ENCODE data around the gene INS.

Gene INS

DNA sequence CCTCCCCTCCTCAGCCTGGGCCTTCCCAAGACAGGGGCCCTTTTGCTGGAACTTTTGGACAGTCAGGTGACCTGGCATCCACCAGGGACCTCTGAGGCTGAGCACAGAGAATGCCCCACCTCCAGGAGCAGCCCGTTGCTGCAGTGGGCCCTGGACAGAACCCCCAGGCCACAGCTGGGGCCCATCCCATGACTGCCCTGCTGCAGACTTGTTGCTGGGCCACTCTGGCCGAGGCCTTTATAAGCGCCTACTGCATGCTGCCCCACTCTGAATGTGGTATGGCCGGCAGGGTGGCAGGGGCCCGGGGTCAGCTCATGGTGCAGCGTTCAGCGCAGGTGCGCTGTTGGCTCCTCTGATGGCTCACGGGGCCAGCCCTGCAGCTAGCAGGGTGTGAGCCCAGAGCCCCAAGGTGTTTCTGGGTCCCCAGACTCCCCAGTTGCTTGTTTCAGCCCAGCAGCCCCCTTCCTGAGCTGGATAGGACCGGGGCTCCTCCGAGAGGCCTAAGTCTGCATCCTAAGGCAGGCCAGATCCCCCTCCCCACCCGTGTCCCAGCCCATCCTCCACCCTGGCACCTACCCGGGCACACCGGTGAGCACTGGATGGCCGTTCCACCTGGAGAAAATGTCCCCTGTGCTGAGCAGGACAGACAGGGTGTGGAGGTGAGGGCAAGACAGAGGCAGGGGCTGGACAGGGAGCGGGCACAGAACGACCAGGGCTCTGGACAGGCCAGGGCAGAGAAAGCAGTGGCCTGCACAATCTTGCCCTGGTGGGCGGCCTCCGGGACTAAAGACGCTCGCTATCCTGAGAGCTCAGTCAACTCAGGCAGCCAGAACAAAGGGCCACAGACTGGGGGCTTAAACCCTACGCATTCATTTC lies 38.7 kb upstream of the INS start:
- DNase-seq (no peak), ATAC-seq (ENCODE audit: insufficient read depth, low read depth) (no peak)
- H3K9me3 ChIP-seq (ENCODE audit: insufficient read depth, low read length, severe bottlenecking) = no peaks in the 10 kb centered on the region
- H3K9ac ChIP-seq (ENCODE audit: low read depth, low read length) = no peak overlapping the region
- no peak overlapping the region for H3K4me2 ChIP-seq (ENCODE audit: insufficient read depth, low read length)
- no peak overlapping the region for H2AFZ ChIP-seq (ENCODE audit: low read depth, low read length)
- H3K4me1 ChIP-seq (ENCODE audit: insufficient read depth, low read length) = no peaks in the 10 kb centered on the region
- TF ChIP-seq, protein P1, sequence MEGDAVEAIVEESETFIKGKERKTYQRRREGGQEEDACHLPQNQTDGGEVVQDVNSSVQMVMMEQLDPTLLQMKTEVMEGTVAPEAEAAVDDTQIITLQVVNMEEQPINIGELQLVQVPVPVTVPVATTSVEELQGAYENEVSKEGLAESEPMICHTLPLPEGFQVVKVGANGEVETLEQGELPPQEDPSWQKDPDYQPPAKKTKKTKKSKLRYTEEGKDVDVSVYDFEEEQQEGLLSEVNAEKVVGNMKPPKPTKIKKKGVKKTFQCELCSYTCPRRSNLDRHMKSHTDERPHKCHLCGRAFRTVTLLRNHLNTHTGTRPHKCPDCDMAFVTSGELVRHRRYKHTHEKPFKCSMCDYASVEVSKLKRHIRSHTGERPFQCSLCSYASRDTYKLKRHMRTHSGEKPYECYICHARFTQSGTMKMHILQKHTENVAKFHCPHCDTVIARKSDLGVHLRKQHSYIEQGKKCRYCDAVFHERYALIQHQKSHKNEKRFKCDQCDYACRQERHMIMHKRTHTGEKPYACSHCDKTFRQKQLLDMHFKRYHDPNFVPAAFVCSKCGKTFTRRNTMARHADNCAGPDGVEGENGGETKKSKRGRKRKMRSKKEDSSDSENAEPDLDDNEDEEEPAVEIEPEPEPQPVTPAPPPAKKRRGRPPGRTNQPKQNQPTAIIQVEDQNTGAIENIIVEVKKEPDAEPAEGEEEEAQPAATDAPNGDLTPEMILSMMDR (IDR thresholded peaks at IDR 0.05; ENCODE audit: borderline replicate concordance, extremely low read depth, low read length, poor library complexity, severe bottlenecking) = no peak
- no peak for TF ChIP-seq EZH2 (IDR thresholded peaks at IDR 0.05; ENCODE audit: borderline replicate concordance, low read depth, low read length, severe bottlenecking)
- no peak overlapping the region for H3K4me3 ChIP-seq (ENCODE audit: low read depth in 1 of 2, low read length in 2 of 2)
- H4K20me1 ChIP-seq (ENCODE audit: insufficient read depth, low read length) = peaks cover 5% of the 10 kb centered on the region; the same call in 1 of the 2 replicates
- no peak overlapping the region for H3K27ac ChIP-seq (ENCODE audit: low read length)
- no peaks in the 10 kb centered on the region for H3K27me3 ChIP-seq (ENCODE audit: insufficient read depth, low read length, poor library complexity)
- no peaks in the 10 kb centered on the region for H3K79me2 ChIP-seq (ENCODE audit: insufficient read depth, low read length)
- no peaks in the 10 kb centered on the region for H3K36me3 ChIP-seq (ENCODE audit: insufficient read depth, low read length)

DNA sequence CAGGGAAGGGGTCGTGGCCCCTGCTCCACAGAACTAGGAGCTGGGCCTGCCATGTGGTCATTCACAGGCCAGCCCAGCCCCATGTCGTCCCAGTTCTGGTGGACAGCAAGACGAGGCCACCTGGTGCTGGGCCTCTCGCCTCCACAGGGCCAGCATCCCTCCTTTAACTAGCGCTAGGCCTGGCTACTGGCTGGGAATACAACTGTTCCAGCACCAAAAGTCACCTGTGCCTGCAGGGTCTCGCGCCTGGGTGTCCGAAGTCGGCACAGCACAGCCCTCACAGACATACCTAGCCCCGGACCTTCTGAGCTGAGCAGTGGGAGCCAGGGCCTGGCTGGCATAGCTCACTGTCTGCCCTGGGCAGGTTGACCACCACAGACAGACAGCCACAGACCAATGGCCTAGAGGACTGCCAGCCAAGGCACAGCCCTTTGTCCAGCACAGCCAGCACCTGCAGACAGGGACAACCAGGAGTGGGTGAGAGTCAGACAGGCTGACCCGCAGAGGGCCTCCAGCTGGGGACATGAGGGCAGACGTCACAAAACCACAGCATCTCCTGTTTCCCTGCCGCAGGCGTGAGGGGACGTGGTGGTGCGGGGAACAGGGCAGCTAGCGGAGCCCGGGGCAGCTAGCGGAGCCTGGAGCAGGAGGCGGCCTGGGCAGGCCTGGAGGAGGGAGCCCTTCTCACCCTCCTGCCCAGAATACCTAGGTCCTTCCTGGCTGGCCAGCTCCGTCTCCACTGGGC lies 37.8 kb upstream of the INS start:
- ATAC-seq (ENCODE audit: insufficient read depth, low read depth) = no peak
- H3K9me3 ChIP-seq (ENCODE audit: insufficient read depth, low read length, severe bottlenecking) = no peaks in the 10 kb centered on the region
- TF ChIP-seq EZH2 (IDR thresholded peaks at IDR 0.05; ENCODE audit: borderline replicate concordance, low read depth, low read length, severe bottlenecking) = no peak
- TF ChIP-seq, protein P1 (IDR thresholded peaks at IDR 0.05; ENCODE audit: borderline replicate concordance, extremely low read depth, low read length, poor library complexity, severe bottlenecking) = no peak
- H3K4me3 ChIP-seq (ENCODE audit: low read depth in 1 of 2, low read length in 2 of 2) = no peak overlapping the region
- no peaks in the 10 kb centered on the region for H3K27me3 ChIP-seq (ENCODE audit: insufficient read depth, low read length, poor library complexity)
- H4K20me1 ChIP-seq (ENCODE audit: insufficient read depth, low read length) = peaks cover 5% of the 10 kb centered on the region; the same call in 1 of the 2 replicates
- H2AFZ ChIP-seq (ENCODE audit: low read depth, low read length) = no peak overlapping the region
- no peak overlapping the region for H3K4me2 ChIP-seq (ENCODE audit: insufficient read depth, low read length)
- no peak for DNase-seq
- no peaks in the 10 kb centered on the region for H3K4me1 ChIP-seq (ENCODE audit: insufficient read depth, low read length)
- H3K9ac ChIP-seq (ENCODE audit: low read depth, low read length) = no peak overlapping the region
- H3K27ac ChIP-seq (ENCODE audit: low read length) = no peak overlapping the region
- H3K36me3 ChIP-seq (ENCODE audit: insufficient read depth, low read length) = no peaks in the 10 kb centered on the region
- H3K79me2 ChIP-seq (ENCODE audit: insufficient read depth, low read length) = no peaks in the 10 kb centered on the region

DNA sequence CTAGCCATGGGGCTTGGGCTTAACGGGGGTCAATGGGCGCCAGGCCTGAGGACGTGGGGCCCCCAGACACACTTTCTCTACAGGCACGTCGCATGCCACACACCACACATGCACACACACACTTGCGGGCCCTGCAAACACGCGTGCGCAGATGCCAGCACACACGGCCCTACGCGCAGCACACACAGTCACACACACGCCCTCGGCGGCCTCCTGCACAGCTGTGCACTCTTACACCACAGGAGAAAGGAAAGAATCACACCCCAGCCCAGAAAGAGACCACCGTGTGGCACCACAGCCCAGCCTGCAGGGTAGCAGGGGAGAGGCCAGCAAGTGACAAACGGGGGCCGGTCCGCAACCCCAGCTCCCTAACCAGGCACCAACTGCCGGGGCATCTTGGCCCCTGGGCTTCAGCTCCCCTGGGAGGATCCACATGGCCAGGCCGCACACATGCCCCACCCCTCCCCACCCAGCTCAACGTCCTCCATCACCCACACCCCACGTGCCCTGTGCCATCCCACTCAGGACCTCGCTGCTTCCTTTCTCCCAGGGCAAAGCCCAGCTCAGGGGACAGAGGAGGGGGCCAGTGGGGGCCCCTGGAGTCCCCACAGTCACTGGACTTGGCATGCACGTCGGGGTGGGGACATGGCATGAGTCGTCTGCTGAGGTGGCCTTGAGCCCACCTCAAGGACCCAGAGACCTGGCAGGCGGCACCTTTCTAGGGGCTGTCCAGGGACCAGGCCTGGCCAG lies 36.9 kb upstream of the INS start:
- no peaks in the 10 kb centered on the region for H3K36me3 ChIP-seq (ENCODE audit: insufficient read depth, low read length)
- no peak for TF ChIP-seq EZH2 (IDR thresholded peaks at IDR 0.05; ENCODE audit: borderline replicate concordance, low read depth, low read length, severe bottlenecking)
- TF ChIP-seq, protein P1 (IDR thresholded peaks at IDR 0.05; ENCODE audit: borderline replicate concordance, extremely low read depth, low read length, poor library complexity, severe bottlenecking) = no peak
- H3K27ac ChIP-seq (ENCODE audit: low read length) = no peak overlapping the region
- peaks cover 5% of the 10 kb centered on the region; the same call in 1 of the 2 replicates for H4K20me1 ChIP-seq (ENCODE audit: insufficient read depth, low read length)
- DNase-seq = peak; percentile 16
- no peaks in the 10 kb centered on the region for H3K27me3 ChIP-seq (ENCODE audit: insufficient read depth, low read length, poor library complexity)
- H3K4me2 ChIP-seq (ENCODE audit: insufficient read depth, low read length) = no peak overlapping the region
- H3K79me2 ChIP-seq (ENCODE audit: insufficient read depth, low read length) = no peaks in the 10 kb centered on the region
- no peaks in the 10 kb centered on the region for H3K4me1 ChIP-seq (ENCODE audit: insufficient read depth, low read length)
- no peak overlapping the region; the same call in 1 of the 2 replicates for H2AFZ ChIP-seq (ENCODE audit: low read depth, low read length)
- H3K9ac ChIP-seq (ENCODE audit: low read depth, low read length) = no peak overlapping the region
- H3K9me3 ChIP-seq (ENCODE audit: insufficient read depth, low read length, severe bottlenecking) = no peaks in the 10 kb centered on the region
- 0 out of 3 replicates have a peak, but pooled peaks have one; percentile 22 for ATAC-seq (ENCODE audit: insufficient read depth, low read depth)
- H3K4me3 ChIP-seq (ENCODE audit: low read depth in 1 of 2, low read length in 2 of 2) = no peak overlapping the region

All from DND-41 (cell line).